Prostate gland (tissue), 2 donors: ENCODE measurements around the gene MYO5A. TPM values are rescaled to one million over a fixed set of nuclear protein-coding genes. Genes with fewer than 3 reads are reported as not detected.

Source experiments
- DNase-seq: peaks from one replicate; pipeline ENCODE4 v3.0.0-alpha.2; 2019; ENCODE audit warnings: low spot score
- H3K27ac ChIP-seq, 2 donors: fragments of 200-600 bp; sonication (generic); 2 replicates each; pipeline ENCODE4 v1.5.1; 2017 to 2019
- H3K27me3 ChIP-seq: fragments of 200-600 bp; sonication (generic); replicated peaks from 2 replicates; pipeline ENCODE4 v1.5.1; 2019; ENCODE audit not compliant: insufficient read depth
- H3K36me3 ChIP-seq, 2 donors: fragments of 200-600 bp; sonication (generic); 1 replicate in 1 of 2; 2 replicates in 1 of 2; pipeline versions ENCODE4 v1.5.1 to v1.8.1; 2017 to 2019
- H3K4me1 ChIP-seq: fragments of 200-600 bp; sonication (generic); replicated peaks from 2 replicates; pipeline ENCODE4 v1.5.1; 2019
- H3K4me3 ChIP-seq, 2 donors: fragments of 200-600 bp; sonication (generic); 2 replicates each; pipeline ENCODE4 v1.5.1; 2017 to 2019
- H3K9me3 ChIP-seq: fragments of 200-600 bp; sonication (generic); 2 replicates; pipeline ENCODE4 v1.5.1; 2017
- CTCF ChIP-seq, 4 experiments: fragments of 200-600 bp in 2 of 4; fragments of 450-650 bp in 2 of 4; sonication (generic) in 2 of 4; IDR thresholded peaks; 1 replicate in 3 of 4; 2 replicates in 1 of 4; pipeline ENCODE4 v1.5.1; 2016 to 2019; ENCODE audit warnings: antibody characterized with exemption in 4 of 4, mild to moderate bottlenecking in 2 of 4, moderate library complexity in 2 of 4
- POLR2A ChIP-seq: fragments of 450-650 bp; IDR thresholded peaks from one replicate; pipeline ENCODE4 v1.6.1; 2016; ENCODE audit warnings: antibody characterized with exemption, mild to moderate bottlenecking
- POLR2AphosphoS5 ChIP-seq: sonication (generic); formaldehyde crosslinking; IDR thresholded peaks from one replicate; pipeline ENCODE4 v1.6.1; 2017; ENCODE audit warnings: antibody characterized with exemption
- WGBS: methylation state at CpG from one replicate; pipeline ENCODE4 v1.1.5; 2018; 5-methylcytosine and 5-hydroxymethylcytosine counted together
- intact Hi-C: fragments of 100-400 bp; cut with DNase I; formaldehyde crosslinking; loops from one replicate; pipeline ENCODE4 v1.14.2; 2022
- total RNA-seq, 2 donors: library from RNA; depleted of rRNA; stranded (reverse); fragments of >200 nt; gene quantifications; one replicate each; pipeline ENCODE4 v1.1.0, GENCODE V29; 2016

MYO5A gene
- total RNA-seq, 2 donors from 2014 or later: 24.9 to 41.9 TPM

GRCh38 chr15:52527196-52527910 is 1.3 kb downstream of the MYO5A start:
- H3K4me1 ChIP-seq: no peaks in the 10 kb centered on the region
- no peaks in the 10 kb centered on the region for H3K36me3 ChIP-seq
- whole genome bisulfite sequencing: 90% methylated on average over 7 of the region's 7 CpGs
- DNase-seq: no peak
- H3K27ac ChIP-seq: peak overlapping the region in 1 of 2 donors; percentile 65
- no peaks in the 10 kb centered on the region for H3K9me3 ChIP-seq
- TF ChIP-seq CTCF (IDR thresholded peaks at IDR 0.05) (no peak), POLR2AphosphoS5 (no peak), POLR2A (no peak)
- intact Hi-C loops: loop anchor here (10.0 kb wide), 2 partner anchors 207 to 263 kb away; no protein-coding TSS in a partner anchor
- H3K4me3 ChIP-seq: peak overlapping the region in 1 of 2 donors; percentile 81
- no peaks in the 10 kb centered on the region for H3K27me3 ChIP-seq

GRCh38 chr15:52524223-52525136 is 4.2 kb downstream of the MYO5A start:
- Histone ChIP-seq H3K4me3 (no peak overlapping the region), H3K9me3 (no peaks in the 10 kb centered on the region), H3K36me3 (no peaks in the 10 kb centered on the region), H3K27me3 (no peaks in the 10 kb centered on the region), H3K4me1 (no peaks in the 10 kb centered on the region), H3K27ac (no peak overlapping the region)
- 92% methylated on average over 4 of the region's 4 CpGs for WGBS
- intact Hi-C loops: loop anchor here (10.0 kb wide), 2 partner anchors 210 to 260 kb away; no protein-coding TSS in a partner anchor
- DNase-seq: no peak
- TF ChIP-seq POLR2AphosphoS5 (no peak), POLR2A (no peak)

- intact Hi-C loops: loop anchor here (10.0 kb wide), 2 partner anchors 211 to 259 kb away; no protein-coding TSS in a partner anchor
- no peak overlapping the region for H3K4me3 ChIP-seq
- WGBS: 84% methylated on average over 4 of the region's 5 CpGs
- TF ChIP-seq POLR2A (no peak), POLR2AphosphoS5 (no peak), CTCF (IDR thresholded peaks at IDR 0.05) (no peak)
- no peak for DNase-seq
- no peak overlapping the region for H3K27ac ChIP-seq
- no peaks in the 10 kb centered on the region for H3K4me1 ChIP-seq
- H3K36me3 ChIP-seq: no peaks in the 10 kb centered on the region
- H3K9me3 ChIP-seq: no peaks in the 10 kb centered on the region
- H3K27me3 ChIP-seq: no peaks in the 10 kb centered on the region
Observed at GRCh38 chr15:52523647-52524046, 5.0 kb downstream of the MYO5A start.

GRCh38 chr15:52523192-52523591 is 5.5 kb downstream of the MYO5A start:
- no peak for DNase-seq
- Histone ChIP-seq H3K36me3 (no peaks in the 10 kb centered on the region), H3K4me3 (no peak overlapping the region), H3K9me3 (no peaks in the 10 kb centered on the region), H3K27ac (no peak overlapping the region), H3K27me3 (no peaks in the 10 kb centered on the region), H3K4me1 (no peaks in the 10 kb centered on the region)
- no peak for TF ChIP-seq POLR2A
- TF ChIP-seq POLR2AphosphoS5: no peak
- TF ChIP-seq CTCF (IDR thresholded peaks at IDR 0.05): no peak
- 58% methylated on average over 3 of the region's 3 CpGs for WGBS
- intact Hi-C loops: loop anchor here (10.0 kb wide), 2 partner anchors 212 to 258 kb away; no protein-coding TSS in a partner anchor

GRCh38 chr15:52521682-52522081 is 7.0 kb downstream of the MYO5A start:
- DNase-seq: no peak
- Histone ChIP-seq H3K27ac (no peak overlapping the region), H3K36me3 (no peaks in the 10 kb centered on the region), H3K27me3 (no peaks in the 10 kb centered on the region), H3K9me3 (no peaks in the 10 kb centered on the region), H3K4me1 (no peaks in the 10 kb centered on the region), H3K4me3 (no peak overlapping the region)
- WGBS: 88% methylated on average over 3 of the region's 3 CpGs
- intact Hi-C loops: loop anchor here (10.0 kb wide), 2 partner anchors 213 to 257 kb away; no protein-coding TSS in a partner anchor
- TF ChIP-seq POLR2AphosphoS5 (no peak), CTCF (IDR thresholded peaks at IDR 0.05) (no peak), POLR2A (no peak)
